BJ (cell line): ENCODE data around the gene AP2B1. TPM values are rescaled to one million over a fixed set of nuclear protein-coding genes. Genes with fewer than 3 reads are reported as not detected.
"Not testable (repeated sequence)": the region's sequence is repeated elsewhere in the genome, so short reads cannot be mapped to it uniquely, and the experiment has no call there.

Source experiments
- CTCF ChIA-PET: fragments of 350-600 bp; formaldehyde crosslinking; extraction: SDS; loops from one replicate; lab custom pipeline; 2021; ENCODE audit warnings: antibody characterized with exemption, inconsistent platforms; lab: Yijun Ruan, JAX
- POLR2A ChIA-PET: fragments of 300-600 bp; sonication (Branson Sonifier 250); formaldehyde crosslinking; extraction: SDS; loops from one replicate; lab custom pipeline; 2021; ENCODE audit warnings: antibody characterized with exemption; lab: Charles Lee
- DNase-seq: peaks from one replicate; pipeline ENCODE4 v3.0.0-alpha.2; 2011; ENCODE audit warnings: low read depth
- H3K27me3 ChIP-seq: 2 replicates; pipeline ENCODE4 v1.6.0; 2011; ENCODE audit warnings: low read length; ENCODE audit not compliant: control insufficient read depth, insufficient read depth
- H3K36me3 ChIP-seq: 2 replicates; pipeline ENCODE4 v1.5.1; 2011; ENCODE audit warnings: low read length; ENCODE audit not compliant: control insufficient read depth, insufficient read depth
- H3K4me3 ChIP-seq: 2 replicates; pipeline ENCODE4 v1.5.1; 2011; ENCODE audit warnings: low read depth, mild to moderate bottlenecking, control low read depth, low read length
- CTCF ChIP-seq: IDR thresholded peaks from 2 replicates; pipeline ENCODE4 v1.5.1; 2011; ENCODE audit warnings: low read depth, mild to moderate bottlenecking, control low read depth, inconsistent platforms, low read length, moderate library complexity; ENCODE audit not compliant: insufficient read depth
- polyA plus RNA-seq: library from polyadenylated mRNA; depleted of rRNA; stranded (reverse); fragments of >200 nt; gene quantifications from 2 replicates; pipeline ENCODE4 v1.2.3, GENCODE V29; 2011

The AP2B1 gene
- polyA plus RNA-seq, 1 experiment, result 122 TPM

DNA sequence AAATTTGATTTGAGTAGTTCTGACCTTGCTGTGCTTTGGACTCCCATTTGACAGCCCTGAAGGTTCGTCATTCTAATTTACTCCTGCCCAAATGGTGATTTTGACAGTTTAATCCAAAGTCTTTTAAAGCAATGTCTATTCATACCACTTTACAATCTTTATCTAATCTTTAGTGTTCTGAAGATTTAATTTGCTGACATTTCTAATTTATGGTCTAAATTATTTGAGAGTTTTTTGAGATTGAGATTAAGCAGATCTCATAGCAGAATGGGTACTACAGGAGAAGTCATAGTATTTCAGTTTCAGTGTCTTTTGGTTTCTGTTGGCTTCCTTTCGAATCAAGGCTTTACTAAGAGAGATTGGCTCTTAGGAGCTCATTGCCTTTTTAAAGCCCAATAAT lies 111.7 kb downstream of the AP2B1 start:
- Histone ChIP-seq H3K4me3 (no peak overlapping the region), H3K27me3 (no peaks in the 10 kb centered on the region), H3K36me3 (peaks cover 3% of the 10 kb centered on the region; the same call in 1 of the 2 replicates)
- POLR2A ChIA-PET, result no interaction called here
- no peak for TF ChIP-seq CTCF
- no peak for DNase-seq
- CTCF ChIA-PET, result interaction anchor here (1.0 kb wide), 1 partner anchor 15 kb away, joined by 4 read pairs; no protein-coding TSS in a partner anchor

DNA sequence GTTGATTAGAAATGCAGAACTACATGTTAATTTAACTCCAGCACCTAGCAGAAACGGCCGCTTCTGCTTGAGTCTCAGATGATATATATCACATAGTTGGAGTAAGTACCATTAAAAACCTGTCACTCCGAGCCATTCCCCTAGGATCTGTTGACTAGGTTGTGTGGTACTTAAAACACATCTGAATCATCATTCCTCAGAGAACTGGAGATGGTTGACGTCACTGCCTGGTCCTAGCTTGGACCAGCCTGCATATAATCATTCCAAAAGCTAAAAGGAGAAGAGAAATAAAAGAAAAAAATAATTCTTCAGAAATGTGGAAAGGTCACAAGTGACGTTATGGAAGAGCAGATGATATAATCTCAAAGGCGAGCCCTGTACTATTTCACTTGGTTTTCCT lies 113.0 kb downstream of the AP2B1 start:
- Histone ChIP-seq H3K4me3 (no peak overlapping the region), H3K27me3 (no peaks in the 10 kb centered on the region), H3K36me3 (no peaks in the 10 kb centered on the region)
- no peak for TF ChIP-seq CTCF
- POLR2A ChIA-PET, result no interaction called here
- DNase-seq, result no peak
- CTCF ChIA-PET, result interaction anchor here (1.4 to 1.6 kb wide), 2 partner anchors 10 to 15 kb away, joined by 3 to 5 read pairs; no protein-coding TSS in a partner anchor

DNA sequence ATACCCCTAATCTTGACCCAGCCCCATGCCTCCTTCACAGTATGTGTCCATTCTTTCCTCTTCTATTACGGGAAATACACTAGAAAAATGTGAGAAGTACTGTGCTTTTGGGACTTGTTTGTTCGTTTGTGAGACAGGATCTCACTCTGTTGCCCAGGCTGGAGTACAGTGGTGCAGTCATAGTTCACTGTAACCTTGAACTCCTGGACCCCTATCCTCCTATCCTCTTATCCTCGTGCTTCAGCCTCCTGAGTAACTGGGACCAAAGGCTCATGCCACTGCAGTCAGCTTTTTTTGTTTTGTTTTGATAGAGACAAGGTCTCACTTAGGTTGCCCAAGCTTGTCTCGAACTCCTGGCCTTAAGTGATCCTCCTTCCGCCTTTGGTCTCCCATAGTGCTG lies 114.4 kb downstream of the AP2B1 start:
- Histone ChIP-seq H3K27me3 (no peaks in the 10 kb centered on the region), H3K36me3 (no peaks in the 10 kb centered on the region), H3K4me3 (no peak overlapping the region)
- CTCF ChIA-PET, result interaction anchor here (1.4 kb wide), 1 partner anchor 9 kb away, joined by 3 read pairs; no protein-coding TSS in a partner anchor
- TF ChIP-seq CTCF, result no peak
- DNase-seq, result no peak
- POLR2A ChIA-PET, result no interaction called here

GRCh38 chr17:35703308-35703707 lies 116.2 kb downstream of the AP2B1 start:
- H3K4me3 ChIP-seq, DNase-seq, H3K27me3 ChIP-seq, H3K36me3 ChIP-seq, POLR2A ChIA-PET: not testable (repeated sequence)
- CTCF ChIA-PET, result interaction anchor here (1.5 kb wide), 1 partner anchor 106 kb away, joined by 3 read pairs; the partner anchor contains the start of gene TAF15

- TF ChIP-seq CTCF, result no peak
- DNase-seq, result no peak
- H3K4me3 ChIP-seq, result no peak overlapping the region
- H3K36me3 ChIP-seq, result peaks cover 3% of the 10 kb centered on the region
- ChIA-PET POLR2A (no interaction called here), CTCF (interaction anchor here (1.0 kb wide), 1 partner anchor 92 kb away, joined by 3 read pairs; no protein-coding TSS in a partner anchor)
- no peaks in the 10 kb centered on the region for H3K27me3 ChIP-seq
These were observed 118.1 kb downstream of the AP2B1 start for GRCh38 chr17:35705230-35705629.

- H3K27me3 ChIP-seq, result no peaks in the 10 kb centered on the region
- TF ChIP-seq CTCF, result no peak
- H3K36me3 ChIP-seq, result peaks cover 3% of the 10 kb centered on the region
- POLR2A ChIA-PET, result no interaction called here
- H3K4me3 ChIP-seq, result no peak overlapping the region
- DNase-seq, result no peak
- CTCF ChIA-PET, result interaction anchor here (1.0 kb wide), 1 partner anchor 92 kb away, joined by 3 read pairs; no protein-coding TSS in a partner anchor
These were observed 118.6 kb downstream of the AP2B1 start for GRCh38 chr17:35705705-35706104.
